Glutamatergic neuron (in vitro differentiated cells): ENCODE results near the gene CCDC152. TPM values are rescaled to one million over a fixed set of nuclear protein-coding genes. Genes with fewer than 3 reads are reported as not detected.

Experiments
- DNase-seq: peaks from one replicate; pipeline ENCODE4 v3.0.0; 2022
- H3K27ac Mint-ChIP-seq: one replicate; pipeline ENCODE4 v1.8.0; 2020; ENCODE audit warnings: mild to moderate bottlenecking, mixed read lengths, inconsistent platforms; ENCODE audit not compliant: unreplicated experiment
- H3K27me3 Mint-ChIP-seq: one replicate; pipeline ENCODE4 v1.8.0; 2020; ENCODE audit warnings: mild to moderate bottlenecking, moderate library complexity, mixed read lengths, inconsistent platforms; ENCODE audit not compliant: unreplicated experiment
- H3K36me3 Mint-ChIP-seq: one replicate; pipeline ENCODE4 v1.8.0; 2020; ENCODE audit warnings: mild to moderate bottlenecking, mixed read lengths, inconsistent platforms; ENCODE audit not compliant: unreplicated experiment
- H3K4me1 Mint-ChIP-seq: one replicate; pipeline ENCODE4 v1.8.0; 2020; ENCODE audit warnings: mild to moderate bottlenecking, low read depth, mixed read lengths, inconsistent platforms; ENCODE audit not compliant: unreplicated experiment
- H3K4me3 Mint-ChIP-seq: one replicate; pipeline ENCODE4 v1.8.0; 2020; ENCODE audit warnings: mild to moderate bottlenecking, mixed read lengths, inconsistent platforms; ENCODE audit not compliant: unreplicated experiment
- H3K9me3 Mint-ChIP-seq: one replicate; pipeline ENCODE4 v1.8.0; 2020; ENCODE audit warnings: mild to moderate bottlenecking, moderate library complexity, mixed read lengths, inconsistent platforms; ENCODE audit not compliant: unreplicated experiment
- total RNA-seq: library from RNA; stranded (reverse); fragmentation: NEBNext Ultra II Directional; extraction: Animal tissue kit (Norgen Biotek cat#: 25700); gene quantifications from one replicate; pipeline ENCODE4 v1.2.1, GENCODE V29; 2021; ENCODE audit not compliant: unreplicated experiment
- TF ChIP-seq, protein P1 (sequence below): fragments of 200-600 bp; sonication (generic); IDR thresholded peaks from one replicate; pipeline ENCODE4 v1.5.0; 2021; ENCODE audit not compliant: partially characterized antibody, unreplicated experiment

Gene CCDC152
- total RNA-seq, 1 donor from 2014 or later: 13.4 TPM

DNA sequence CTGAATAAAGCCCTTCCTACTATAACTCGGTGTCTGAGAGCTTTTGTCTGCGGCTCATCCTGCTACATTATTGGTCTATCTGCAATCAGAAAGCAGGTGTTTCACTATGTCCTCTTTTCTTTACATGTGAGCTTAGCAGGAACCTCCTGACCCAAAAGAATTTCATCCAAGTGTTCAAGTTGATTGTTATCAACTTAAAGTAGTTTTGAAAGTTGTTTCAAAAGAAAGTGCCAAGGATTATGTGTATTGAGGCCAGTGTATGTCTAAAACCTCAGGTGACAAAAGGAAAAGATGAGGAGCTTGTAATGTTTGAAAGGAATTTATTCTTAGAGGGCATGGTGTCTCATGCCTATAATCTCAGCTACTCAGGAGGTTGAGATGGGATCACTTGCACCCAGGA is 63.1 kb downstream of the CCDC152 start:
- Mint-ChIP-seq H3K36me3 (no peaks in the 10 kb centered on the region), H3K27ac (no peak overlapping the region), H3K4me3 (no peak overlapping the region), H3K9me3 (no peaks in the 10 kb centered on the region), H3K4me1 (no peaks in the 10 kb centered on the region), H3K27me3 (no peaks in the 10 kb centered on the region)
- TF ChIP-seq, protein P1, sequence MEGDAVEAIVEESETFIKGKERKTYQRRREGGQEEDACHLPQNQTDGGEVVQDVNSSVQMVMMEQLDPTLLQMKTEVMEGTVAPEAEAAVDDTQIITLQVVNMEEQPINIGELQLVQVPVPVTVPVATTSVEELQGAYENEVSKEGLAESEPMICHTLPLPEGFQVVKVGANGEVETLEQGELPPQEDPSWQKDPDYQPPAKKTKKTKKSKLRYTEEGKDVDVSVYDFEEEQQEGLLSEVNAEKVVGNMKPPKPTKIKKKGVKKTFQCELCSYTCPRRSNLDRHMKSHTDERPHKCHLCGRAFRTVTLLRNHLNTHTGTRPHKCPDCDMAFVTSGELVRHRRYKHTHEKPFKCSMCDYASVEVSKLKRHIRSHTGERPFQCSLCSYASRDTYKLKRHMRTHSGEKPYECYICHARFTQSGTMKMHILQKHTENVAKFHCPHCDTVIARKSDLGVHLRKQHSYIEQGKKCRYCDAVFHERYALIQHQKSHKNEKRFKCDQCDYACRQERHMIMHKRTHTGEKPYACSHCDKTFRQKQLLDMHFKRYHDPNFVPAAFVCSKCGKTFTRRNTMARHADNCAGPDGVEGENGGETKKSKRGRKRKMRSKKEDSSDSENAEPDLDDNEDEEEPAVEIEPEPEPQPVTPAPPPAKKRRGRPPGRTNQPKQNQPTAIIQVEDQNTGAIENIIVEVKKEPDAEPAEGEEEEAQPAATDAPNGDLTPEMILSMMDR: no peak
- DNase-seq: no peak

DNA sequence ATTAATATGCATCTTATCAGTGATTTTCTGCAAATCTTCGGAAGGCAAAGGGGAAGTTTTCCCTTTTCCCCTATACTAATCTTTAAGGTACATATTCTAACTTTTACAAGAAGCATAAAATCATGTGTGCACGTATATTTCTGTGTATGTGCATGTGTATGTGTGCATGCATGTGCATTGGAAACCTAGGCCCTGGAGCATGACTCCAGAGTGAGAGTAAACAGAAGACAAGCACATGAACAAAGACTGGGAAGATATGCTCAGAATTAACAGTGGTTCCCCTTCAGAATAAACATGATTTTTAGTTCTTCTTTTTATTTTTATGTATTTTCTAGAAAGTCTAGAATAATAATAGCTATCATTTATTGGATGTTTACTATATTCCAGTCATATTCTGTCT is 65.9 kb downstream of the CCDC152 start:
- TF ChIP-seq, protein P1: no peak
- Mint-ChIP-seq H3K36me3 (no peaks in the 10 kb centered on the region), H3K4me1 (no peaks in the 10 kb centered on the region), H3K4me3 (no peak overlapping the region), H3K27ac (no peak overlapping the region), H3K9me3 (no peaks in the 10 kb centered on the region), H3K27me3 (no peaks in the 10 kb centered on the region)
- no peak for DNase-seq

DNA sequence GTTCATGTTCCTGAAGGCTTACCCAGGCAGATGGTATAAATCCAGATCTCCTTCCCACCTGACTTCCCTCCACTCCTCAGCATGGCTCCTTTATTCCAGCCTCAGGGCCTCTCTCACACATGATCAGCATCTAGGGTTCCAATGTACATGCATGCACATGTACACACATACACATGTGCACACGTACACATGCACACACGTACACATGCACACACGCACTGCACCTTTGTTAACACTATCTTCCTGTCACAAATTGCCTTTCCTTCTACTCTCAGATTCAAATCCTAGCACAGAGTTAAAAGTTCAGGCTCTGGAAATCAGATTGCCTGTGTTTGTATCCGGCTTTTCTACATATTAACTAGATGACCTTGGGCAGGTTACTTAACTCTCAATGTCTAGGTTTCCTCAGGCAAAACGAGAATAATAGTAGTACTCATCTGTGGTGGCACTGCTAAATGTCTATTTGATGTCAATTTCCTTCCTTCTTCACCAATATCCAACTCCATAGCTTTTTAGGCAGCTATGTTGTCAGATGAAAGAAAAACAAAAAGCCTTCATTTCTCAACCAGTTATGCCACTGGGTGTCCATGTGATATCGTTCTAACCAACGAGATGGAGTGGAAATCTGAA is 67.8 kb downstream of the CCDC152 start:
- H3K4me3 Mint-ChIP-seq: no peak overlapping the region
- no peaks in the 10 kb centered on the region for H3K36me3 Mint-ChIP-seq
- H3K4me1 Mint-ChIP-seq: no peaks in the 10 kb centered on the region
- no peaks in the 10 kb centered on the region for H3K27me3 Mint-ChIP-seq
- TF ChIP-seq, protein P1: no peak
- no peak for DNase-seq
- no peaks in the 10 kb centered on the region for H3K9me3 Mint-ChIP-seq
- no peak overlapping the region for H3K27ac Mint-ChIP-seq

DNA sequence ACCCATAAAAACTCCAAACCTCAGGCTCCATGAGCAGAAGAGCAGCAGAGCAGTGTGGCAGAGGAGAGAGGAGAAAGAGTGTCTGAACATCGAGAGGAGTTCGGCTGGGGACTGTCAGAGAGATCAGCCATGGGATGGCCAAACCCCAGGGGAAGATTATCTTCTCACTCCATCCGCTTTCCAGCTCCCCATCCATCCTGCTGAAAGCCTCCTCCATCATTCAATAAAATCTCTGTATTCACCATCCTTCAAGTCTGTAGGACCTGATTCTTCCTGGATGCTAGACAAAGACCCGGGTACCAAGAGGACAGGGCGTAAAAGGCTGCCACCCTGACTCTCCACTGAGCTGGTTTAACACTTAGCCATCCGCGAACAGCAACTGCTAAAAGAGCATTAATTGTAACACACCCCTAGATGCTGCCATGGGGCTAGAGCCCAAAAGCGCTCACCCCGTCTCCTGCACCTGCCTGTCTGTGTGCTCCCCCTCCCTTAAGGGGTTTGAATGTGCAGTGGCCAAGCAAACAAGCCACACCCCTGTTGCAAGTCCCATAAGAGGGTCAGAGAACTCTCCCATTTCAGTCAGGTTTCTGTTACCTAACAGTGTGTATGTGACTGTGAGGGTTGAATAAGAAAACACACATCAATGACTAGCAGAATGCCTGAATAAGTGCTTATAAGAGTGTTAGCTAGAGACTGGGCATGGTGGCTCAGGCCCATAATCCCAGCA is 69.0 kb downstream of the CCDC152 start:
- no peaks in the 10 kb centered on the region for H3K9me3 Mint-ChIP-seq
- DNase-seq: no peak
- no peaks in the 10 kb centered on the region for H3K4me1 Mint-ChIP-seq
- no peaks in the 10 kb centered on the region for H3K36me3 Mint-ChIP-seq
- TF ChIP-seq, protein P1: no peak
- no peak overlapping the region for H3K27ac Mint-ChIP-seq
- H3K4me3 Mint-ChIP-seq: no peak overlapping the region
- H3K27me3 Mint-ChIP-seq: no peaks in the 10 kb centered on the region
